ENCODE results near the gene RTF2. TPM values are rescaled to one million over a fixed set of nuclear protein-coding genes. Genes with fewer than 3 reads are reported as not detected.
A peak's percentile ranks its signal among the peaks of the same experiment; 100 is the strongest.

The RTF2 gene
- total RNA-seq, 1 donor from 2014 or later = 54.5 TPM

- DNase-seq (ENCODE audit: low spot score in 2 of 2) = peak in 1 of 2 donors; percentile 9
- no peak overlapping the region for H3K27ac ChIP-seq
- H3K4me3 ChIP-seq = no peak overlapping the region
- H3K4me1 ChIP-seq = no peaks in the 10 kb centered on the region
- TF ChIP-seq, protein P1, sequence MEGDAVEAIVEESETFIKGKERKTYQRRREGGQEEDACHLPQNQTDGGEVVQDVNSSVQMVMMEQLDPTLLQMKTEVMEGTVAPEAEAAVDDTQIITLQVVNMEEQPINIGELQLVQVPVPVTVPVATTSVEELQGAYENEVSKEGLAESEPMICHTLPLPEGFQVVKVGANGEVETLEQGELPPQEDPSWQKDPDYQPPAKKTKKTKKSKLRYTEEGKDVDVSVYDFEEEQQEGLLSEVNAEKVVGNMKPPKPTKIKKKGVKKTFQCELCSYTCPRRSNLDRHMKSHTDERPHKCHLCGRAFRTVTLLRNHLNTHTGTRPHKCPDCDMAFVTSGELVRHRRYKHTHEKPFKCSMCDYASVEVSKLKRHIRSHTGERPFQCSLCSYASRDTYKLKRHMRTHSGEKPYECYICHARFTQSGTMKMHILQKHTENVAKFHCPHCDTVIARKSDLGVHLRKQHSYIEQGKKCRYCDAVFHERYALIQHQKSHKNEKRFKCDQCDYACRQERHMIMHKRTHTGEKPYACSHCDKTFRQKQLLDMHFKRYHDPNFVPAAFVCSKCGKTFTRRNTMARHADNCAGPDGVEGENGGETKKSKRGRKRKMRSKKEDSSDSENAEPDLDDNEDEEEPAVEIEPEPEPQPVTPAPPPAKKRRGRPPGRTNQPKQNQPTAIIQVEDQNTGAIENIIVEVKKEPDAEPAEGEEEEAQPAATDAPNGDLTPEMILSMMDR (IDR thresholded peaks at IDR 0.05) = no peak
- intact Hi-C loops (cut with DNase I) = no loop called here
- H3K36me3 ChIP-seq = peaks cover 54 to 71% of the 10 kb centered on the region in 2 donors
- peaks cover 16 to 21% of the 10 kb centered on the region in 2 donors for H3K9me3 ChIP-seq
- H3K27me3 ChIP-seq = no peaks in the 10 kb centered on the region
Measured at GRCh38 chr20:56516631-56517030, 48.2 kb downstream of the RTF2 start.

GRCh38 chr20:56517211-56517610, 48.8 kb downstream of the RTF2 start:
- TF ChIP-seq, protein P1 (IDR thresholded peaks at IDR 0.05) = no peak
- Histone ChIP-seq H3K9me3 (peaks cover 16 to 24% of the 10 kb centered on the region in 2 donors), H3K4me3 (no peak overlapping the region), H3K4me1 (no peaks in the 10 kb centered on the region), H3K27ac (no peak overlapping the region), H3K36me3 (peaks cover 54 to 71% of the 10 kb centered on the region in 2 donors), H3K27me3 (no peaks in the 10 kb centered on the region)
- intact Hi-C loops (cut with DNase I) = no loop called here
- DNase-seq (ENCODE audit: low spot score in 2 of 2) = peak in 1 of 2 donors; percentile 38

- no peak overlapping the region for H3K27ac ChIP-seq
- TF ChIP-seq, protein P1 (IDR thresholded peaks at IDR 0.05) = no peak
- no peak overlapping the region for H3K4me3 ChIP-seq
- H3K36me3 ChIP-seq = peaks cover 54 to 68% of the 10 kb centered on the region in 2 donors
- no peaks in the 10 kb centered on the region for H3K27me3 ChIP-seq
- H3K9me3 ChIP-seq = peaks cover 16 to 24% of the 10 kb centered on the region in 2 donors
- intact Hi-C loops (cut with DNase I) = no loop called here
- H3K4me1 ChIP-seq = no peaks in the 10 kb centered on the region
- peak in 1 of 2 donors; percentile 21 for DNase-seq (ENCODE audit: low spot score in 2 of 2)
Measured at GRCh38 chr20:56517641-56518040, 49.2 kb downstream of the RTF2 start.

DNA sequence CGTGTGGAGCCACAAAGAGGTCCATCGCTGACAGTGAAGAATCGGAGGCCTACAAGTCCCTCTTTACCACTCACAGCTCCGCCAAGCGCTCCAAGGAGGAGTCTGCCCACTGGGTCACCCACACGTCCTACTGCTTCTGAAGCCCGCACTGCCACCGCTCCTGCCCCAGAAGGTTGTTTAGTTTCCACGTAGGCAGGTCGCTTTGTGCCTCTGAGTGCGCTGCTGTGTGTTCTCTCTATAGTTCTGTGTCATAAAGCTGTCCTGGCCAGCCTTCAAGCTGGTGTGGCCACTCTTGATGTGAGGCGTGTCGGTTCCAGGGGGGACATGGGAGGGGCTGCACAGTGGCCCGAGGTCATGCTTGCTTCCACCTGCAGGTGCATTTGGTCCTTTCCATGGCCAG, 49.7 kb downstream of the RTF2 start:
- DNase-seq (ENCODE audit: low spot score in 2 of 2) = peak in 1 of 2 donors; percentile 45
- no peak overlapping the region for H3K4me3 ChIP-seq
- intact Hi-C loops (cut with DNase I) = no loop called here
- no peak overlapping the region for H3K27ac ChIP-seq
- no peaks in the 10 kb centered on the region for H3K27me3 ChIP-seq
- H3K9me3 ChIP-seq = peaks cover 16 to 24% of the 10 kb centered on the region in 2 donors
- H3K36me3 ChIP-seq = peaks cover 54 to 65% of the 10 kb centered on the region in 2 donors
- TF ChIP-seq, protein P1 (IDR thresholded peaks at IDR 0.05) = no peak
- H3K4me1 ChIP-seq = no peaks in the 10 kb centered on the region

DNA sequence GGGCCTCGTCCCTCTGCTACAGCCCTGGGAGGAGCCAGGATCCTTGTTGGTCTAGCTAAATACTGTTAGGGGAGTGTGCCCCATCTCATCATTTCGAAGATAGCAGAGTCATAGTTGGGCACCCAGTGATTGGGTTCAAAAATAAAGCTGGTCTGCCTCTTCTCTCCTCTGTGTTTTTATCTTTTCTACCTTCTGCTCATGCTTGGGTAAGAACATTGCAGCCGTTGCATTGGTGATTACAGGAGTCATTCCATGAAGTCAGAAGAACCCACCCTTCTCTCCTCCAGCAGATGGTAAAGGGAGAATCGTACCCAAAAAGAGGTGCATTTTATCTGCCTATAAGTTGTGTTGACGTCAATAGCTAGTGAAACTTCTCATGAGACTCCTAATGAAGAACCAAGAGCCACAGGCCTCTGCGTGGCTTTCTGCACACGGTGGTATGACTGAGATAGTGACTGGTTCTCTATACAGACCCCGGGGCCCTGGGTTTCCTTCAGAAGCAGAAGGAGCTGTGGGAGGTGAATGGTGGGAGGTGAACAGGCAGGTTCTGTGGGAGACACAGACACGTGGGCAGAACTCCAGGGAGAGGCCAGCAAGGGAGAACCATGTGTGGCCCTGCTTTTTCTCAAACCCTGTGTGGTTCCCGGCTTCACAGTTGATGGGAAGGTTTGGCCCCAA, 50.4 kb downstream of the RTF2 start:
- no peak overlapping the region for H3K27ac ChIP-seq
- H3K9me3 ChIP-seq = peaks cover 16 to 24% of the 10 kb centered on the region in 2 donors
- no peak overlapping the region for H3K4me3 ChIP-seq
- H3K4me1 ChIP-seq = no peaks in the 10 kb centered on the region
- peaks cover 48 to 57% of the 10 kb centered on the region in 2 donors for H3K36me3 ChIP-seq
- intact Hi-C loops (cut with DNase I) = no loop called here
- DNase-seq (ENCODE audit: low spot score in 2 of 2) = peak in 1 of 2 donors; percentile 38
- TF ChIP-seq, protein P1 (IDR thresholded peaks at IDR 0.05) = no peak
- no peaks in the 10 kb centered on the region for H3K27me3 ChIP-seq
